SIG-M5 (cell line): ENCODE data around the gene FOXRED1.
"Not testable (repeated sequence)": the region's sequence is repeated elsewhere in the genome, so short reads cannot be mapped to it uniquely, and the experiment has no call there.

Source experiments
- DNase-seq: peaks from one replicate; lab custom pipeline; 2025; lab: John Stamatoyannopoulos, UW

Gene FOXRED1

GRCh38 chr11:126268708-126269579, at the start of gene FOXRED1, which contains the start of gene SRPRA:
Gene FOXRED1, plus strand, starts transcription at chr11:126269154. Its CDS starts 53 bp downstream, at chr11:126269207.
Gene SRPRA, minus strand, starts transcription at chr11:126268895. Its CDS starts 91 bp downstream, at chr11:126268804.
- DNase-seq: peak; percentile 83

GRCh38 chr11:126219547-126219946, 49.4 kb upstream of the FOXRED1 start:
- DNase-seq: no peak

- DNase-seq: no peak
Measured at GRCh38 chr11:126224647-126225294, 44.2 kb upstream of the FOXRED1 start.

GRCh38 chr11:126225295-126225665, 43.7 kb upstream of the FOXRED1 start:
- no peak for DNase-seq

- no peak for DNase-seq
Measured at GRCh38 chr11:126226334-126227084, 42.4 kb upstream of the FOXRED1 start.

GRCh38 chr11:126229858-126230540, 39.0 kb upstream of the FOXRED1 start:
- DNase-seq: no peak

- no peak for DNase-seq
Measured at GRCh38 chr11:126231725-126232459, 37.1 kb upstream of the FOXRED1 start.

- DNase-seq: no peak
Measured at GRCh38 chr11:126232683-126233082, 36.3 kb upstream of the FOXRED1 start.

GRCh38 chr11:126233391-126233790, 35.6 kb upstream of the FOXRED1 start:
- DNase-seq: no peak

GRCh38 chr11:126246636-126247035, 22.3 kb upstream of the FOXRED1 start:
- DNase-seq: no peak

GRCh38 chr11:126253265-126253664, 15.7 kb upstream of the FOXRED1 start:
- DNase-seq: no peak

GRCh38 chr11:126254819-126255218, 14.1 kb upstream of the FOXRED1 start:
- no peak for DNase-seq

GRCh38 chr11:126255507-126255906, 13.4 kb upstream of the FOXRED1 start:
- DNase-seq: not testable (repeated sequence)

GRCh38 chr11:126256216-126256615, 12.7 kb upstream of the FOXRED1 start:
- no peak for DNase-seq

- DNase-seq: no peak
Measured at GRCh38 chr11:126257144-126257543, 11.8 kb upstream of the FOXRED1 start.

- no peak for DNase-seq
Measured at GRCh38 chr11:126257764-126258163, 11.2 kb upstream of the FOXRED1 start.

- DNase-seq: no peak
Measured at GRCh38 chr11:126262216-126262615, 6.7 kb upstream of the FOXRED1 start.

GRCh38 chr11:126263489-126263888, 5.5 kb upstream of the FOXRED1 start:
- DNase-seq: no peak

- DNase-seq: no peak
Measured at GRCh38 chr11:126265811-126266210, 3.1 kb upstream of the FOXRED1 start.

GRCh38 chr11:126267650-126268049, 1.3 kb upstream of the FOXRED1 start:
- DNase-seq: no peak

GRCh38 chr11:126268361-126268707, 620 bp upstream of the FOXRED1 start:
- no peak for DNase-seq
